Stimulated activated naive CD4-positive, alpha-beta T cell treated with Interleukin-2 at 50 U/mL for 16 hours (primary cell): ENCODE data around the gene TLE4.
"Not testable (repeated sequence)": the region's sequence is repeated elsewhere in the genome, so short reads cannot be mapped to it uniquely, and the experiment has no call there.

Source experiments
- DNase-seq: peaks from one replicate; lab custom pipeline; 2025; lab: John Stamatoyannopoulos, UW

TLE4 gene

DNA sequence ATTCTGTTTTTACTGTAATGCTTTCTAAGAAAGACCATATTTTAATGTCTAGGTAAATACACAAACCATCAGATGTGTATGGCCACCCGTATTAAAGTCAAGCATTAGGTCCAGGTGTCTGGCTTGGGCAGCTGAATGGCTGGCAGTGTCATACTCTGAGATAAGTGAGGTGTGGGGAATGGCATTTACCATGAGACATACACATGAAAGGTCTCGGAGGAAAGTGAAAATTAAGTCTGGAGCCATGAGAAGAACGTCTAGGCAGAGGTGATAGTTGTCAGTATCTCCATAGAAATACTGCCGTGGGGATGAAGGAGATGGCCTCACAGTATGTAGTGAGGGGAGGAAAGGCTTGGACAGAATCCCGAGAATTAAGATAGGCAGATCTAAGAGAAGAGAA is 164.3 kb downstream of the TLE4 start:
- DNase-seq = no peak

DNA sequence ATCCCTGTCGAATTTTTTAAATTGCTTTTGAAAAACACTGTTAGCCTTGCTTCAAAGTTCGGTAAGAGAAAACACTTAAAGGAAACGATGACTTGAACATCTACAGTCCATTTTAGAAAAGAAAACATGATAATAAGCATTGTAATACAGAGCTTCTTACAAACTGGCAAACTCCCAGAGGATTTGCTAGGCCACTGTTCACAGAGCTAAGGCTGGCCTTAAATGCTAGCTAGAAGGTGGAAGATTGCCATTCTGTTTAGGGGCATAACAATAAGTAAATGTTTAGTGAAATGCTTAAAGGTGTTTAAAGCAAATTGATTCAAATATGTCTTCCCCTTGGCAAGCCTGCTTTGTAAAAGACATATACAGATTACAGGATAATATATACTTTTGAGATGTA is 169.6 kb downstream of the TLE4 start:
- DNase-seq = no peak

DNA sequence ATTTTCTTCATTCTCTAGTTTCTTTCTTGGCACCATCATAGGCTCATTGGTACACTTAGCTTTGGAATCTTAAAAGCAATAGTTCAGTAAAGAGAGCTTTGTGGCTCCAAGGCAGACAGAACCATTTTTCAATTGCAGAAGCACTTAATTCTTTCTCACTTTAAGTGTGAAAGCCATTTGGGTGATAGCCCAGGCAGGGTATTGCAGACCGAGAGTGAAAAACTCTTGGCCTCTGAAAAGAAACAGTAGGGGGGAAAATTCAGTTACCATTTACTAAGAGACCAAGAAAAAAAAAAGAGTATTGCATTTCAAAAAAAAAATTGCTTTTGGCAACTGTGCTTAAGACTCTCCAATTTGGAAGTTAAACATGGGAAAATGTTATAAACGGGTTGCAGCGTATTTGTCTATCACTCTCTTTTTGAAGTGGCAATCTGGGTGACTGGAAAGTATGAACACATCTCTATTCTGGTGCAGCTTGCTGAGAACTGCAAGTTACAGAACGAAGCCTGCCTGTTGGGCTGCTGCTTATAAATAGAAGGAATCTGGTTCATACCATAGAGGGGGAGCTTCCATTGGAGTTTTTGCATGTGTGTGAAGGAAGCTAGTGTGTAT is 170.5 kb downstream of the TLE4 start:
- no peak for DNase-seq

DNA sequence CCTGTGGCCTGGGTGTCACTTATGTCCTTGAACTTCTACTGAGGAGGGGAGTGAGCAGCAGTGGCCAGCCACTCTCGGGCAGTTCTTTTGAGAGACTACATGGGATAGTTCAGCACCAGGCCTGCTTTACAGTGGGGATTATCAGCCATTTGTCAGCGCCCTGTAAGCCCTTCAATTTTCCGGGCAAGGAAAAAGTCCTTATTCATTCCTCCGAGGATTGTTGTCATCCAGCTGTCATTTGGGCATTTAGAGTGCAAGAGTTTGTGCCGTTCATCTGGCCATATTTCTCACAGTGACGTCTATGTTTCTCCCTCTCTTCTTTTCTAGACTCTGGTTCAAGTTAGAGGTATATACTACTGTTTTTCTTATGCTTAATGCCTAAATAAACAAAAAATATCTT is 172.8 kb downstream of the TLE4 start:
- no peak for DNase-seq

DNA sequence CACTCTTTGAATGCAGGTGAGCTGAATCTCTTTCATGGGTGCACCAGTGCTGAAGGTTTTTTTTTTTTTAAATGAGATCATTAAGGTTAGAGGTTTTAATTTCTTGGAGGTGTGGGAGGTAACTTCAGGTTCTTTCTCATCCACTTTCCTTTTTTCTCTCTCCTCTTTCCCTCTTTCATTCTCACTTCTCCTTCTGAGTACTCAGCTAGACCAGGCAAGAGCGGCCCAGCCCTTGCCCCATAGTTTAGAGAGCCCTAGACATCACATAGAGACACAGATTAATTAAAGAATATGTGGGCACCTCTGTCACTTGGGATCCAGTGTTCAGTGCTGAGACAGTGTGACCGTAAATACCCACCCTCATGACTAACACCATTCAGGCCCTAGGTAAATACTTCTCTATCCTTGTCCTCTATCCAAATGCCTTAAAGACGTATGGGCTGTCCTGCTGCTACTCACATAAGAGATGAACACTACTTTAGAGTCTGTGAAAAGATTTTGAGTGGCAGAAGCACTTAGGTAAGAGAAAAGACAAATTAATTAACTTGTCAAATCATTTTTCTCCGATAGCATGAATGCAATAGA is 174.1 kb downstream of the TLE4 start:
- DNase-seq = no peak

DNA sequence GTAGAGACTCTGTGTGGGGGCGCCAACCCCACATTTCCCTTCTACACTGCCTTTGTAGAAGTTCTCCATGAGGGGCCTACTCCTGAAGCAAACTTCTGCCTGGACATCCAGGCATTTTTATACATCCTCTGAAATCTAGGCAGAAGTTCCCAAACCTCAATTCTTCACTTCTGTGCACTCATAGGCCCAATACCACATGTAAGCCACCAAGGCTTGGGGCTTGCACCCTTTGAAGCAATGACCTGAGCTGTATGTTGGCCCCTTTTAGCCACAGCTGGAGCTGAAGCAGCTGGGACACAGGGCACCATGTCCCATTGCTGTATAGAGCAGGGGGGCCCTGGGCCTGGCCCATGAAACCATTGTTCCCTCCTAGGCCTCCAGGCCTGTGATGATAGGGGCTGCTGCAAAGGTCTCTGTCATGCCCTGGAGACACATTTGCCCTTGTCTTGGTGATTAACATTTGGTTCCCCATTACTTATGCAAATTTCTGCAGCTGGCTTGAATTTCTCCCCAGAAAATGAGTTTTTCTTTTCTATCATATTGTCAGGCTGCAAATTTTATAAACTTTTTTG is 180.2 kb downstream of the TLE4 start:
- DNase-seq = not testable (repeated sequence)

DNA sequence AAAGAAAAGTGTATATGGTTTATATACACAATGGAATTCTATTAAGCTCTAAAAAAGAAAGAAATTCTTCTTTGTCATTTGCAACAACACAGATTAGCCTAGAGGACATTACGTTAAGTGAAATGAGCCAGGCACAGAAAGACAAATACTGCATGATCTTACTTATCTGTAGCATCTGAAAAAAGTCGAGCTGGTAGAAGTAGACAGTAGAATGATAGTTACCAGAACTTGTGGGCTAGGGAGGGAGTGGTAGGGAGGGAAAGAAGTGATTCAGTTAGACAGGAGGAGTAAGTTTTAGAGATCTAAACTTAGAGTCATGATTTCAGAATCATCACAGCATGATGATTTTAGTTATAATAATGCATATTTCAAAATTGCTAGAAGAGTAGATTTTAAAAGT is 184.6 kb downstream of the TLE4 start:
- DNase-seq = no peak

DNA sequence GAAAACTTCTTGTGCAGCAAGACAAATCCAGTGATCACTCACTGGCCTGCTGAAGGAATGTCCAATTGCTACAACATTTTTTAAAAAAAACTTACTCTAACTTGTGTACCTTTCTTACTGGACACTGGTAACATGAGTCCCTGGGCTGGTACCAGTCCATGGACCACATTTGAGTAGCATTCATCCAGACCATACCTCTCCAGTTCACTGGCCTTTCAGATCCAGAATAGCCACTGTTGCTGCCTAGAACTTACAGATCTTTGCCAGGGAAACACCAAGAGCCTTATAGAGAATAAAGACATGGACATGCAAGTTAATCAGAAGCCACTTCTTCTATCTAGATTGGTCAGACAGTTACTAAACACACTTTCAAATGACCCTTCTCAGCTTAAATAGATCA is 185.3 kb downstream of the TLE4 start:
- DNase-seq = no peak

DNA sequence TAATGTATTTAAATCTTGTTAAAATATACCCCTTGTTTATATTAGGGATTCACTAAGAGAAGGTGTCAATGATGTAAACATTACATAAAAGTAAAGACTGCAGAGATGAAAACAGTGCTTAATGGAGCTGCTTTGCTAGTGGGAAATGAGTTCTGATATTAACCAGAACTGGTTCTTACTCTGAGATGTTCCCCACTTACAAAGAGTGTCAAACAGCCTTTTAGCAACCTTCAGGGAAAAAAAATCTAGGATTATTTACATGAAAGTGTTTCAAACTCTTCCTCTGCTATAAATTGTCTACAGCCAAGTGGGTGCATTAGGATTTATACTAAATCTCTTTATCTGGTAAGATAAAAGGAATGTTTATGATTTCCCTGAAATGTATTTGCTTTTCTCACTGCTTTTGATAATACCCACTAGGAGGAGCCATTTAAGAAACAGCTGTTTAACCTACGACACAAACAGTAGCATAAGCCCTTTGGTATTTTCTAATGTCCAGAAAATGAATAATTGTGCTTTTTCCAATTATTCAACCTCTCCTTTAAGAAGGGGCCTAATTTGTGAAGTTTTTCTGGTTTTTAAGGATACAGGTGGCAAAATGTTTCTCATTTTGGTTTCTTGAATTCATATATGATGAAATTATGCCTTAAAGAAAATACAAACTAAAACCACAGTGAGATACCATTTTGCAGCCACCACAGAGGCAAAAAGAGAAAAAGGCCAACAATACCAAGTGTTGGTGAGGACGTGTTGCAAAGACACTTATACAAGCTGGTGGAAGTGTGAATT is 186.3 kb downstream of the TLE4 start:
- no peak for DNase-seq

DNA sequence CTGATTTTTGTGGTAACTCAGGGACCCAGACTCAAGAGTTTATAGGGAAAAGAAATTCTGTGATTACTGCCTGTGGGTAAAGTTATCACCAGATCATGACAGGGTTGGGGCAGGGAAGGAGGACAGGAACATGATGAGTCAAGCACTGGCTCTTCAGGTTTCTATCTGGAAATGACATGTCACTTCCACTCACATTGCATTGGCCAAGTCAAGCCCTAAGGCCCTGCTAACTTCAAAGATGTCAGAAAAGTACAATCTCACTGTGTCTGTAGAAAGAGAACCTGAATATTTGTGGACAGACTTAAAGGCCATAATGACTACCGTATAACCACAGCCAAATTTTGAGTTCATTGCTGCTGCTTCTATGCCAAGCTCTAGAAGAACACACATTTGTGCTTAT is 187.7 kb downstream of the TLE4 start:
- no peak for DNase-seq

DNA sequence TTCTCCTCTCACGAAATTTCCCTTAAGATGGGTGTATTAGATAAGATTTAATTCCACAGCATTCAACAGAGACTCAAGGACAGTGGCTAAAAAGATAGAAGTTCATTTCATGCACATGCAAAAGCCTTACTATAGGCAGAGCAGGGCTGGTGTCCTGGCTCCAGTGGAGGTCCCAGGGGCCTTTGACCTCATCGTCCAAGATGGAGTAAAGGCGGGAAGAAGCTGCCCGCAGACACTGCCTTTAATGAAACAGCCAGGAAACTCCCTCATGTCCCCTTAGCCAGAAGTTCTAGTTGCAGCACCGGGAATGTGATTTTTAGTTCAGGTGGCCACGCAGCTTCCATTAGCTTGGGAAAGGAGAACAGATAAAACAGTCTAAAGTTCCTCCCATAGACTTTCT is 190.3 kb downstream of the TLE4 start:
- no peak for DNase-seq

DNA sequence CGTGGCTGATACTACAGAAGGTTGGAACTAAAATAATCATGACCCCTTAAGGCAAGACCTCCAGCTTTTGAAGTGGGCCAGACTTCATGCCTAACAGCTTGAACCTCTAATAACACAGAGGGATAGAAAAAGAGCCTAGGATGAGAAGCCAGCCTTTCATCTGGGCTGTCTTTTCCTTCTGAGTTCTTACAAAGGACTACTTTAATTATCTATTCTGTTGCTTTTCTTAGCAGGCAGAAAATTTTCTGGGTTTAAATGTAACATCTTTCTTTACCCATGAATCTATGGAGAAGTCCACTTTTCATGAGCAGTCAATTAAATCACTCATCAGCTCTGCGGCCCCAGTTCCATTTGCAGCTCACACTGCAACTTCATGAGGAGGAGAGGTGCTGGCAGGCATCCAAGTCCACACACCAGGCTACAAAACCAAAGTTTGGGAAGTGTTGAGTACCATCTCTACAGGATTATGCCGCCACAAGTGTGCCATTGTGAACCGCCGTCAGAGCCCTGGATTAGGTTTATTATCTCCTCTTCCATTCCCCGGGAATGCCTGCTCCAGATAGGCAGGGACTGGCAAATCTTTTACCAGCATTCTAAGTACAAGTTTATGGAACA is 192.0 kb downstream of the TLE4 start:
- DNase-seq = no peak

DNA sequence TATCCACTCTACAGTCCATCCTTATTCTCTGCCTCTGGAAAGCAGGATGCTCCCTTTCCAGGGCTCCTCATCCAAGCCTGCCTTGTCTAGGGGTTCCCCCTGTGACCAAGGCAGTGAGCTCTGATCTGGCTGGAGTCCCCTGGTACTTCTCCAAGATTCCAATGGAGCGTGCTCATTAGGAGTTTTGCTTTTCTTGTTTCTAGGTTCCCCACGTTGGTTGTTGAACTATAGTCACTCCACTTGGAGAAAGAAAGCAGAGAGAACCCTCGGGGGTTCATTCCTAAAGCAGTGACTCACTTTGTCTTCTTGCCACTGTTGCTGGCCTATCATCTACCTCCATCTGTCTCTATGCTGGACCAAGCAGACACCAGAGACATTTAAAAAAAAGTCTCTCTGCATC is 192.6 kb downstream of the TLE4 start:
- DNase-seq = no peak

DNA sequence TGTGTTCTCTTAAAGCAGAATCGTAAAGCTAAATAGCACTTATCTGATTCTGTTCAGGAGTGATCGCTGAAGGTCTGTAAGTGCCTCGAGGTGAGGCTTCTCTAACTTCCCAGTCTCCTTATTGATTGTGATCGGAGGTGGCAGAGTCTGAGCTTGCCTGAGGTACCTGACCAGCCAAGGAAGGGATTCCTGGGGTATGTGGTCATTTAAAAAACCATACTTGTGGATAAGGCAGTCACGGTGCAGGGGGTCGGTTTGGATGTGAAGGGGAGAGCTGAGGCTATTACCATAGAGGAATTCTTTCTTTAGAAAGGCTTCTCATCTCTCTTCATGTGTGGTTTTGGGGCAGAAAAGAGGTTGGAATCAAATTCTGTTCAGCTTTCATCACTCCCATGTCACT is 193.7 kb downstream of the TLE4 start:
- DNase-seq = no peak

DNA sequence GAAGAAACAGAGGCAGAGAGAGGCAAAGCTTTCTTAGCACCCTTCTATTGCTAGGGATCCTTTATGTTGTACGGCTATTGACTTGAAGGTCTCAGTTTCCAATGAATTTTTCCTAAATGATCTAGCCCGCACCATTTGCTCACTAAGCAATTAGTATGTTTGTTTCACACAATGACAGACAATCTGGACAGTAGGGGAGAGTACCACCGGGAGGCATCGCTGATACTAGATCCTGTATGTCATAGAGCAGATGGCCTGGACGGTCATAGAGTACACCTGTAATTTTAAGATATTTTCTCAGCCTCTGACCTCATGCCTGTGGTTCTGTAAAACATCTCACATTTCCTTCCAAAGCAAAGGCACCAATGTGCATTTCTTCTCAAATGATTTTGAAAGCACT is 194.3 kb downstream of the TLE4 start:
- no peak for DNase-seq

DNA sequence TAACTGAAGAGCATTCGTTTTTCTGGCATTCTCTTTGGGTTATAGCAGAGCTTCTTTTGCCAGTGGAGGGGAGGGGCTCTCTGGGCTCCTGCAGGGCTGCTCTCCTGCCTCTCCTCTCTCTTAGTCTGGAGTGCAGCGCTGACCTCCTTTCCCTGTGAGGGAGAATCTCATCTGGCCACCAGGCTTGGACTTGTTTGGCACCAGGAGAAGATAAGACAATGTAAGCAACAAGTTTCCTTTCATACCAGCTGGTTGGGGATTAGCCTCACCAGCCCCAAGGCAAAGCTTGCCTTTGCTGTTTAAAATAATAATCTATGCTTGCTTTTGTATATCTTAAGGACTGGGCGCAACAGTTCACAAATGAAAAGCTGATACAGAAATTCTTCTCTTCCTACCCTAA is 196.4 kb downstream of the TLE4 start:
- no peak for DNase-seq

DNA sequence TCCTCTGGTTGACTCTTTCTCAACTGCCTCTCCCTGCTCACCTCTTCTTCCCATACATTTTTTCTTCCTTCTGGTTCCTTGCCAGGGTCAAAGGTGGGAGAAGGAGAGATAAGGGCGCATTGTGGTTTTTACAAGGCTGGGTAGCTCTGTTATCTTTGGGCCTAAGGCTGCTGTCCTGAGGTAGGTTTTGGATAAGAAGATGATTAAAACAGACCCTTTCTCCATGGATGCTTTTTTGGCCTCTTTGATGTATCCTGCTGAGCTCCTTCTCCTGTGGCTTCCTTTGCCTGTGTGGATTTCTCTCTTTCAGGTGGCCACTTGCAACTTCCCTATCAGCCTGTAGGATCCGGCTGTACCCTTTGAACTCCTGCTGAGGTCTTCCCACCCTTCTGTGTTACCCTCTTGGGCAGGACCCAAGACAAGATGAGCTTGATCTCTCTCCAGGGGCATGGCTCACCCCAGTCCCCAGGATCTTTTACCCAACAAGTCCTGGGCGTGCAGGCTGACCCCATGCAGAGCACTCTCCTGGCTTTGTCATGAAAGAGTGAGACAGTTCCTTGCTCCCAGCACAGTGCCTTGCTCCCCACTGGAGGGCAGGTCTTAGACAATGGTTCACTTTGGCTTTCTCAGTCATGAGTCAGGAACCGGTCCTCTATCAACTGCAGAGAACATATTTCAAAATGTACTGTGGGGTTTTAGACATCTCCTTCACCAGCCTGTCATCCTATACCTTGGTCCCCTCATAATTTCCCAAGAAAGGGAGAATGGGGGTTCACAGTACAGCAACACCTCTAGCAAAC is 197.9 kb downstream of the TLE4 start:
- DNase-seq = no peak

DNA sequence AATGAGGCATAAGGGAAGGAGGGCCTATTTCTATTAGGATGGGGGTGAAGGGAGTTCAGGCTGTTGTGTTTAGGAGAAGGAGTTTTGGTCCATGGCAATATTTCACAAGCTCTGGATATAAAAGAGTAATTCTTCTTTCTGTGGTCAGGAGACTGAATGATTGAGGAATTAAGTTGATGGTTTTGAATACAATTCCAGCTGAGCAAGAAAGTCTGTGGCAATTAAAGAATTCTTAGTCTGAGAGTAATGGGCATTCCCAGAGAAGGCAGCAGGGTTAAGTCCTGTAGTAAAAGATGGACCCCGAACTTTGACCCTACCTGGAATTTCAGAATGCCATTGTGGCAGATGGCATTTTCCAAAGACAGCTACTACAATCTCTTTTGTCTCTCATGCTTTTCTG is 202.6 kb downstream of the TLE4 start:
- no peak for DNase-seq
